Gastrocnemius medialis (tissue), 4 donors: ENCODE data around the gene ENAH. TPM values are rescaled to one million over a fixed set of nuclear protein-coding genes. Genes with fewer than 3 reads are reported as not detected.

Experiments
- ATAC-seq, 2 donors: fragments of 150-250 bp; one replicate each; pipeline ENCODE4 v1.9.1; 2016
- DNase-seq, 2 donors: peaks; one replicate each; pipeline ENCODE4 v3.0.0-alpha.2; 2019
- H3K27ac ChIP-seq, 4 donors: fragments of 200-600 bp; sonication (generic); 1 replicate in 1 of 4; 2 replicates in 3 of 4; pipeline ENCODE4 v1.5.1; 2016 to 2018; ENCODE audit warnings: mild to moderate bottlenecking in 2 of 4, moderate library complexity in 1 of 4
- H3K27me3 ChIP-seq, 3 donors: fragments of 200-600 bp; sonication (generic) in 2 of 3; 1 replicate in 1 of 3; 2 replicates in 2 of 3; pipeline versions ENCODE4 v1.5.1 to v1.6.0; 2016 to 2019; ENCODE audit warnings: mild to moderate bottlenecking in 1 of 3, moderate library complexity in 1 of 3
- H3K36me3 ChIP-seq, 2 donors: fragments of 200-600 bp; sonication (generic) in 1 of 2; one replicate each; pipeline ENCODE4 v1.5.1; 2017 to 2018
- H3K4me1 ChIP-seq, 2 donors: fragments of 200-600 bp; sonication (generic) in 1 of 2; one replicate each; pipeline ENCODE4 v1.5.1; 2016 to 2017; ENCODE audit warnings: mild to moderate bottlenecking in 2 of 2
- H3K4me3 ChIP-seq, 4 donors: fragments of 200-600 bp; sonication (generic) in 3 of 4; 1 replicate in 1 of 4; 2 replicates in 3 of 4; pipeline ENCODE4 v1.5.1; 2016 to 2019; ENCODE audit warnings: mild to moderate bottlenecking in 2 of 4
- H3K9me3 ChIP-seq, 3 donors: fragments of 200-600 bp; sonication (generic) in 2 of 3; 1 replicate in 1 of 3; 2 replicates in 2 of 3; pipeline ENCODE4 v1.5.1; 2016 to 2019
- CTCF ChIP-seq, 5 experiments: fragments of 450-650 bp in 3 of 5; fragments of 200-600 bp in 2 of 5; sonication (generic) in 2 of 5; IDR thresholded peaks in 4 of 5; conservative IDR thresholded peaks in 1 of 5; 1 replicate in 4 of 5; 2 replicates in 1 of 5; pipeline ENCODE4 v1.5.1; 2016 to 2019; ENCODE audit warnings: antibody characterized with exemption in 5 of 5, mild to moderate bottlenecking in 3 of 5, moderate library complexity in 3 of 5
- POLR2A ChIP-seq, 2 donors: fragments of 450-650 bp; IDR thresholded peaks; one replicate each; pipeline ENCODE4 v1.6.1; 2017; ENCODE audit warnings: antibody characterized with exemption in 2 of 2, mild to moderate bottlenecking in 2 of 2, moderate library complexity in 2 of 2
- in situ Hi-C, 4 donors: fragments of 200-750 bp; cut with MboI; loops; one replicate each; pipeline versions ENCODE4 v1.15.0 to v1.8.0; 2017; ENCODE audit warnings: low sequenced_read_pairs in 4 of 4
- intact Hi-C: fragments of 100-400 bp; cut with DNase I; formaldehyde crosslinking; loops from one replicate; pipeline ENCODE4 v1.15.1; 2023; ENCODE audit warnings: low total_unique reads
- total RNA-seq, 4 donors: library from RNA; depleted of rRNA; stranded (reverse); fragments of >200 nt; gene quantifications; one replicate each; pipeline versions ENCODE4 v1.1.0 to v1.2.3, GENCODE V29; 2016

ENAH gene
- total RNA-seq, 4 donors from 2014 or later = 56.1 to 112 (median 62.2) TPM

- Histone ChIP-seq H3K36me3 (no peaks in the 10 kb centered on the region), H3K4me1 (peaks cover 9 to 45% of the 10 kb centered on the region in 2 donors), H3K27ac (no peak overlapping the region), H3K4me3 (no peak overlapping the region), H3K9me3 (no peaks in the 10 kb centered on the region), H3K27me3 (no peaks in the 10 kb centered on the region)
- in situ Hi-C loops (loop anchor here in 2 of 4 donors (5.0 to 10.0 kb wide), 2 partner anchors 217 to 225 kb away; partner anchors contain the start of gene SRP9 (in 1 of the 2)), intact Hi-C loops (loop anchor here (5.0 kb wide), 1 partner anchor 222 kb away; no protein-coding TSS in a partner anchor)
- ATAC-seq (no peak), DNase-seq (no peak)
- TF ChIP-seq CTCF (IDR thresholded peaks at IDR 0.05 in 4 of 5, conservative IDR thresholded peaks at IDR 0.05 in 1 of 5) (no peak), POLR2A (IDR thresholded peaks at IDR 0.05) (no peak)
Observed at GRCh38 chr1:225549821-225550220, 103.1 kb downstream of the ENAH start.

- in situ Hi-C loops = no loop called here
- H3K9me3 ChIP-seq = no peaks in the 10 kb centered on the region
- H3K4me3 ChIP-seq = no peak overlapping the region
- TF ChIP-seq POLR2A (IDR thresholded peaks at IDR 0.05) (no peak), CTCF (IDR thresholded peaks at IDR 0.05 in 4 of 5, conservative IDR thresholded peaks at IDR 0.05 in 1 of 5) (no peak)
- ATAC-seq (no peak), DNase-seq (no peak)
- intact Hi-C loops = no loop called here
- no peak overlapping the region for H3K27ac ChIP-seq
- no peaks in the 10 kb centered on the region for H3K27me3 ChIP-seq
- peaks cover 12 to 46% of the 10 kb centered on the region in 2 donors for H3K4me1 ChIP-seq
- no peaks in the 10 kb centered on the region for H3K36me3 ChIP-seq
Observed at GRCh38 chr1:225548140-225548857, 104.6 kb downstream of the ENAH start.

- ATAC-seq = no peak
- Histone ChIP-seq H3K9me3 (no peaks in the 10 kb centered on the region), H3K36me3 (no peaks in the 10 kb centered on the region), H3K4me3 (no peak overlapping the region), H3K27me3 (no peaks in the 10 kb centered on the region), H3K4me1 (peaks cover 26 to 38% of the 10 kb centered on the region in 2 donors), H3K27ac (no peak overlapping the region)
- TF ChIP-seq CTCF (IDR thresholded peaks at IDR 0.05 in 4 of 5, conservative IDR thresholded peaks at IDR 0.05 in 1 of 5) (no peak), POLR2A (IDR thresholded peaks at IDR 0.05) (no peak)
- in situ Hi-C loops (no loop called here), intact Hi-C loops (no loop called here)
- no peak for DNase-seq
Observed at GRCh38 chr1:225545649-225546048, 107.3 kb downstream of the ENAH start.

- TF ChIP-seq POLR2A (IDR thresholded peaks at IDR 0.05) (no peak), CTCF (IDR thresholded peaks at IDR 0.05 in 4 of 5, conservative IDR thresholded peaks at IDR 0.05 in 1 of 5) (no peak)
- H3K4me1 ChIP-seq = peaks cover 33 to 39% of the 10 kb centered on the region in 2 donors
- H3K36me3 ChIP-seq = no peaks in the 10 kb centered on the region
- no peak for DNase-seq
- no peak overlapping the region for H3K27ac ChIP-seq
- ATAC-seq = no peak
- in situ Hi-C loops (no loop called here), intact Hi-C loops (no loop called here)
- no peak overlapping the region for H3K4me3 ChIP-seq
- H3K27me3 ChIP-seq = no peaks in the 10 kb centered on the region
- H3K9me3 ChIP-seq = no peaks in the 10 kb centered on the region
Observed at GRCh38 chr1:225544924-225545323, 108.0 kb downstream of the ENAH start.
